Osteocyte (in vitro differentiated cells): ENCODE measurements around the gene AKT1. TPM values are rescaled to one million over a fixed set of nuclear protein-coding genes. Genes with fewer than 3 reads are reported as not detected.

ENCODE experiments used
- DNase-seq: peaks from one replicate; pipeline ENCODE4 v3.0.0; 2021; ENCODE audit warnings: mixed read lengths; ENCODE audit not compliant: unreplicated experiment; ENCODE audit errors: extremely low spot score
- H3K27ac Mint-ChIP-seq: one replicate; pipeline ENCODE4 v1.8.0; 2021; ENCODE audit warnings: mild to moderate bottlenecking, mixed read lengths; ENCODE audit not compliant: unreplicated experiment
- H3K27me3 Mint-ChIP-seq: one replicate; pipeline ENCODE4 v1.8.0; 2021; ENCODE audit warnings: mixed read lengths; ENCODE audit not compliant: unreplicated experiment
- H3K36me3 Mint-ChIP-seq: one replicate; pipeline ENCODE4 v1.8.0; 2021; ENCODE audit warnings: mixed read lengths; ENCODE audit not compliant: unreplicated experiment
- H3K4me1 Mint-ChIP-seq: one replicate; pipeline ENCODE4 v1.8.0; 2021; ENCODE audit warnings: mixed read lengths; ENCODE audit not compliant: unreplicated experiment
- H3K4me3 Mint-ChIP-seq: one replicate; pipeline ENCODE4 v1.8.0; 2021; ENCODE audit warnings: mild to moderate bottlenecking, moderate library complexity, mixed read lengths; ENCODE audit not compliant: unreplicated experiment
- H3K9me3 Mint-ChIP-seq: one replicate; pipeline ENCODE4 v1.8.0; 2021; ENCODE audit warnings: mixed read lengths; ENCODE audit not compliant: unreplicated experiment
- total RNA-seq: library from RNA; stranded (reverse); gene quantifications from 2 replicates; pipeline ENCODE4 v1.2.1, GENCODE V29; 2021
- TF ChIP-seq, protein P1 (sequence below): fragments of 200-600 bp; sonication (generic); IDR thresholded peaks from 2 replicates; pipeline ENCODE4 v1.5.0; 2021; ENCODE audit warnings: antibody characterized with exemption, mild to moderate bottlenecking, moderate library complexity

The AKT1 gene
- total RNA-seq, 1 donor from 2014 or later: 157 TPM

DNA sequence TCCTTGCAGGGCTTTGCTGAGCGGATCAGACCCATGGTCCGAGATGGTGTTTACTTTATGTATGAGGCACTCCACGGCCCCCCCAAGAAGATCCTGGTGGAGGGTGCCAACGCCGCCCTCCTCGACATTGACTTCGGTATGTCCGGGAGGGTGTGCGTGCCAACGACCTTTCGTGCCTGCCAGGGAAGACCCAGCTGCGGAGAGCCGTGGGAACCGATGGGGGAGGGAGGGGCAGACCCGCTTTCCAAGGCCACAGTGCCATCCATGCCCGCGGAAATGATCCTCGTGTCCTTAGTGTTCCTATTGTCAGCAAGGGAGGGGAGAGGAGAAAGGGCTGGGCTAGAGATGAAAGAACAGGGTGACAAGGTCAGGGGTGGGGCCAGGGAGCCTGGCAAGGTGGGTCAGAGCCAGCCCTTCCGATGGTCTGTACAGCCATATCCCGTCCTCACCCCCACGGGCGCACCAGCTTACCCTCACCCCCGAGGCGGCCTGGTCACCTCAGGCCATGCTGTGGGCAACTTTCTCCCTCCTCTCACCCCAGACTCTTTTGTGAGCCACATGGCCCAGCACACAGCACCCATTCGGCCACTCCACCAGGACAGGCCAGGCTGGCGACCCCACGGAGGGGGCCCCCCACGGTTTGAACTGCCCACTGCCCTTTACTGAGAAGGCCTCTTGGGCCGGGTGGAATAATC, 54.3 kb downstream of the AKT1 start:
- no peak for DNase-seq
- Mint-ChIP-seq H3K27ac (no peak overlapping the region), H3K9me3 (no peaks in the 10 kb centered on the region), H3K4me3 (no peak overlapping the region), H3K36me3 (no peaks in the 10 kb centered on the region), H3K27me3 (no peaks in the 10 kb centered on the region), H3K4me1 (peaks cover 11% of the 10 kb centered on the region)
- TF ChIP-seq, protein P1, sequence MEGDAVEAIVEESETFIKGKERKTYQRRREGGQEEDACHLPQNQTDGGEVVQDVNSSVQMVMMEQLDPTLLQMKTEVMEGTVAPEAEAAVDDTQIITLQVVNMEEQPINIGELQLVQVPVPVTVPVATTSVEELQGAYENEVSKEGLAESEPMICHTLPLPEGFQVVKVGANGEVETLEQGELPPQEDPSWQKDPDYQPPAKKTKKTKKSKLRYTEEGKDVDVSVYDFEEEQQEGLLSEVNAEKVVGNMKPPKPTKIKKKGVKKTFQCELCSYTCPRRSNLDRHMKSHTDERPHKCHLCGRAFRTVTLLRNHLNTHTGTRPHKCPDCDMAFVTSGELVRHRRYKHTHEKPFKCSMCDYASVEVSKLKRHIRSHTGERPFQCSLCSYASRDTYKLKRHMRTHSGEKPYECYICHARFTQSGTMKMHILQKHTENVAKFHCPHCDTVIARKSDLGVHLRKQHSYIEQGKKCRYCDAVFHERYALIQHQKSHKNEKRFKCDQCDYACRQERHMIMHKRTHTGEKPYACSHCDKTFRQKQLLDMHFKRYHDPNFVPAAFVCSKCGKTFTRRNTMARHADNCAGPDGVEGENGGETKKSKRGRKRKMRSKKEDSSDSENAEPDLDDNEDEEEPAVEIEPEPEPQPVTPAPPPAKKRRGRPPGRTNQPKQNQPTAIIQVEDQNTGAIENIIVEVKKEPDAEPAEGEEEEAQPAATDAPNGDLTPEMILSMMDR: no peak

DNA sequence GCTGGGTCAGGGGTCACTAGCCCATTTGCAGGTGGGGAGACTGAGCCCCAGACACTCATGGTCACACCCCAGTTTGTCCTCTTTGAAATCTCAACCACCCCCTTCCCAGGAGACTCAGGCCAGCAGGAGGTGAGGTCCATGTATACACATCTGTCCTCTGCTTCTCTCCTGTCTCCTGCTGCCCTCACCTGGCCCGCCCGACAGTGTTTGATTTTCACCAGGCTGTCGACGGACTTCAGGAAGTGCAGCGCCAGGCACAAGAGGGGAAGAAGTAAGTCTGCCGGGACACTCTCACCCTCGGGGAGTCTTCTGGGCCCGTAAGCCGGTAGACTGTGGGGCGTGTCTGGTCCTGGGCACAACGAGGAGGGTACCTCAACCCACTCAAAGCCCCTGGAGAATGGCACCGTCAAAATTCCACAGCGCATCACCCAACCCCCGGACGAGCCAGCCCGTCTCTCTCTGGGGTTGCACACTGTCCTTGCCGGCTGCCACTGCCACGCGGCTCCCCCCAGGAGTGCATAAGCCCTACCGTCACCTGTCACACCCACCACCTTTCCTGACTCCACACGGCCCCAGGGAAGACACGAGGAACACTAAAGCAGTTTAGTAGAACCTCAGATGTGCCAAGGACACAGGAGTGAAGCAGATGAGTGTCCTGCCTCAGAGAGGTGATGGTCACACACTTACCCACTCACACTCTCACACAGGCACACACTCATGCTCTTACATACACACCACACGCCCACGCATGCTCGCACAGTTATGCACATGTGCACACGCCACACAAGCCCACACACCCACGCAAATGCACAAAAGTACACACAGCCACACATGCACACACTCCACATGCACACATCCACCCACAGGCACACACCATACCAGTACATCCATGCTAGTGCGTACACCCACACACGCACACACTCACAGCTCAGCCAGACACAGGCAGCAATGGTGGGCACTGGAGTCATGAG, 55.7 kb downstream of the AKT1 start:
- DNase-seq: no peak
- Mint-ChIP-seq H3K4me3 (no peak overlapping the region), H3K36me3 (no peaks in the 10 kb centered on the region), H3K9me3 (no peaks in the 10 kb centered on the region), H3K27ac (no peak overlapping the region), H3K27me3 (no peaks in the 10 kb centered on the region), H3K4me1 (peaks cover 19% of the 10 kb centered on the region)
- TF ChIP-seq, protein P1: no peak

DNA sequence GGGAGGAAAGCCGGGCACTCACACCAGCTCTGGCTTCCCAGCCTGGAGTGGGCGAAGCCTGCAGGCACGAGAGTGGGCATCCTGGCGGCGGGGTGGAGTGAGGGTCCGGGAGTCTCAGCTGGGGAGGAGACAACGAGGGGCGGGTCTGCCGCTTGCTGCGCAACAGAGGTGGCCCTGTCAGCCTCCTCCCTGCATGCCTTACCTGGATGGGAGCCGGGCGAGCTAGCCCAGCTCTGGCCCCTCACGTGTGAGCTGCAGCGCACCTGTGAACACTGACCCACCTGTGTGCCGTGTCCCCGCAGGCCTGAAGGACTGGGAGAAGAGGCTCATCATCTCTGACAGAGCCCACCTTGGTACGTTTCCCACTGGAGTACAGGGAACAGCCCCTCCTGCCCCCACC, 56.5 kb downstream of the AKT1 start:
- TF ChIP-seq, protein P1: no peak
- DNase-seq: no peak
- Mint-ChIP-seq H3K27me3 (no peaks in the 10 kb centered on the region), H3K36me3 (no peaks in the 10 kb centered on the region), H3K9me3 (no peaks in the 10 kb centered on the region), H3K4me1 (peaks cover 21% of the 10 kb centered on the region), H3K4me3 (no peak overlapping the region), H3K27ac (no peak overlapping the region)

DNA sequence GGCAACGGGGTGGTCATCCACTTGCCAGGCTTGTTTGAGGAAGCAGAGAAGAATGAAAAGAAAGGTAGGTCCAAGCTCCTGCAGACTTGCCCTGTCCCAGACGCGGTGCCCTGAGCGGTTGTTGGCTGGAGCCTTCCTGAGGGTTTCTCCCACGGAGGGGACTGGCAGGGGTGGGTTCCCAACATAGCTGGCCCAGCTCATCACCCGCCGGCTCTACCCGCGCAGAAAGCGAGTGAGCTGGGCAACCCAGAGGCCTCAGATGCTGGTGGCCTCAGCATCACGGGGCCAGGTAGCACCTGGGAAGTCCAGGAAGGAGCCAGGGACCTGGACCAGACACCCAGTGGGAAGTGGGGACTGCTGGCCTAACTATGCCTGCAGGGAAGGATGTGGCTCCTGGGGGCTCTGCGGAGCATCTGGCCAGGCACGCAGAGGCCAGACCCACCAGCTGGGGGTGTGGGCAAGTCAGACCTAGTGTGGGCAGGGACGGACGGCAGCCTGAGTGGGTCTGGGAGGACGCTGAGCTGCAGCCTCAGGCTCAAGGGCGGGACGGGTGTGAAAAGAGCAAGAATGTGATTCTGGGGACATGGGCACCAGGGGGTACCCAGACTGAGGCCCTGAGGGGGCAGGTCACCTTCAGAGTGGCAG, 57.1 kb downstream of the AKT1 start:
- H3K27me3 Mint-ChIP-seq: no peaks in the 10 kb centered on the region
- no peaks in the 10 kb centered on the region for H3K36me3 Mint-ChIP-seq
- H3K4me3 Mint-ChIP-seq: no peak overlapping the region

More for the DNA sequence above, 57.1 kb downstream of the AKT1 start:
- peaks cover 21% of the 10 kb centered on the region for H3K4me1 Mint-ChIP-seq
- no peak overlapping the region for H3K27ac Mint-ChIP-seq
- DNase-seq: no peak
- TF ChIP-seq, protein P1: no peak
- no peaks in the 10 kb centered on the region for H3K9me3 Mint-ChIP-seq
